Smooth muscle cell (in vitro differentiated cells): ENCODE results near the gene SHISA4. TPM values are rescaled to one million over a fixed set of nuclear protein-coding genes. Genes with fewer than 3 reads are reported as not detected.

Source experiments
- DNase-seq: peaks from one replicate; lab custom pipeline; 2025; ENCODE audit not compliant: unreplicated experiment; lab: John Stamatoyannopoulos, UW
- H2AFZ ChIP-seq: fragments of 200-600 bp; sonication (generic); 2 replicates; pipeline ENCODE4 v1.6.0; 2016; ENCODE audit warnings: antibody characterized with exemption, low read depth, mild to moderate bottlenecking
- H3F3A ChIP-seq: fragments of 200-600 bp; sonication (generic); 2 replicates; pipeline ENCODE4 v1.6.0; 2017; ENCODE audit warnings: antibody characterized with exemption, low read depth
- H3K27ac ChIP-seq: fragments of 200-600 bp; sonication (generic); 2 replicates; pipeline ENCODE4 v1.5.1; 2016; ENCODE audit warnings: low read depth, mild to moderate bottlenecking
- H3K27me3 ChIP-seq: fragments of 200-600 bp; sonication (generic); 2 replicates; pipeline ENCODE4 v1.6.1; 2016; ENCODE audit warnings: low read depth, mild to moderate bottlenecking
- H3K36me3 ChIP-seq: fragments of 200-600 bp; sonication (generic); 2 replicates; pipeline ENCODE4 v1.5.1; 2016; ENCODE audit warnings: low read depth
- H3K4me1 ChIP-seq: fragments of 200-600 bp; sonication (generic); 2 replicates; pipeline ENCODE4 v1.5.1; 2016; ENCODE audit warnings: low read depth
- H3K4me2 ChIP-seq: fragments of 200-600 bp; sonication (generic); 2 replicates; pipeline ENCODE4 v1.6.0; 2016; ENCODE audit warnings: mild to moderate bottlenecking
- H3K4me3 ChIP-seq: fragments of 200-600 bp; sonication (generic); 2 replicates; pipeline ENCODE4 v1.5.1; 2016; ENCODE audit warnings: mild to moderate bottlenecking
- H3K79me2 ChIP-seq: fragments of 200-600 bp; sonication (generic); 2 replicates; pipeline ENCODE4 v1.6.0; 2016; ENCODE audit warnings: low read depth, mild to moderate bottlenecking
- H3K9ac ChIP-seq: fragments of 200-600 bp; sonication (generic); 2 replicates; pipeline ENCODE4 v1.6.0; 2016; ENCODE audit warnings: low read depth
- H3K9me3 ChIP-seq: fragments of 200-600 bp; sonication (generic); replicated peaks from 2 replicates; pipeline ENCODE4 v1.5.1; 2016; ENCODE audit warnings: low read depth
- H4K20me1 ChIP-seq: fragments of 200-600 bp; sonication (generic); 2 replicates; pipeline ENCODE4 v1.6.0; 2016; ENCODE audit warnings: low read depth
- CTCF ChIP-seq: fragments of 200-600 bp; sonication (generic); IDR thresholded peaks from 2 replicates; pipeline ENCODE4 v1.5.1; 2017; ENCODE audit warnings: borderline replicate concordance, mild to moderate bottlenecking, antibody characterized with exemption; ENCODE audit not compliant: insufficient read depth, poor library complexity, severe bottlenecking
- WGBS: methylation state at CpG from one replicate; pipeline ENCODE4 v1.1.7; 2016; ENCODE audit warnings: low lambda C conversion rate; 5-methylcytosine and 5-hydroxymethylcytosine counted together
- polyA plus RNA-seq: library from polyadenylated mRNA; unstranded; fragments of >200 nt; fragmentation: Nextera tagmentation; extraction: Ambion mirVana; gene quantifications from 2 replicates; pipeline ENCODE4 v1.2.1, GENCODE V29; 2016
- total RNA-seq: library from RNA; depleted of rRNA; stranded (reverse); fragments of >200 nt; gene quantifications from 2 replicates; pipeline ENCODE4 v1.2.3, GENCODE V29; 2014

Gene SHISA4
- total and polyA plus RNA-seq, 2 experiments from 2014 or later: 30.1 to 73.5 TPM

GRCh38 chr1:201886103-201886885, 2.4 kb upstream of the SHISA4 start:
- no peak for DNase-seq
- no peak for TF ChIP-seq CTCF
- H4K20me1 ChIP-seq: no peaks in the 10 kb centered on the region
- no peak overlapping the region for H3K4me2 ChIP-seq
- H3K79me2 ChIP-seq: no peaks in the 10 kb centered on the region
- peak overlapping the region; percentile 32 for H3K27ac ChIP-seq
- H3K4me3 ChIP-seq: no peak overlapping the region
- no peak overlapping the region for H2AFZ ChIP-seq
- no peaks in the 10 kb centered on the region for H3K36me3 ChIP-seq
- no peaks in the 10 kb centered on the region for H3F3A ChIP-seq
- no peaks in the 10 kb centered on the region for H3K9me3 ChIP-seq
- no peak overlapping the region for H3K9ac ChIP-seq
- H3K4me1 ChIP-seq: peaks cover 8% of the 10 kb centered on the region
- WGBS: 92% methylated on average over 9 of the region's 9 CpGs
- H3K27me3 ChIP-seq: no peaks in the 10 kb centered on the region

GRCh38 chr1:201887116-201887866, 1.4 kb upstream of the SHISA4 start:
- no peak overlapping the region for H3K27ac ChIP-seq
- no peak for DNase-seq
- H3F3A ChIP-seq: no peaks in the 10 kb centered on the region
- H3K79me2 ChIP-seq: no peaks in the 10 kb centered on the region
- H3K9me3 ChIP-seq: no peaks in the 10 kb centered on the region
- 83% methylated on average over 5 of the region's 5 CpGs for WGBS
- H4K20me1 ChIP-seq: no peaks in the 10 kb centered on the region
- no peak overlapping the region for H3K4me3 ChIP-seq
- H3K36me3 ChIP-seq: no peaks in the 10 kb centered on the region
- H3K27me3 ChIP-seq: no peaks in the 10 kb centered on the region
- no peak overlapping the region for H3K9ac ChIP-seq
- no peak for TF ChIP-seq CTCF
- no peak overlapping the region for H2AFZ ChIP-seq
- no peak overlapping the region for H3K4me2 ChIP-seq
- H3K4me1 ChIP-seq: peaks cover 8% of the 10 kb centered on the region

- H3K9me3 ChIP-seq: no peaks in the 10 kb centered on the region
- H3K4me3 ChIP-seq: peak overlapping the region; percentile 64
- H3F3A ChIP-seq: no peaks in the 10 kb centered on the region
- DNase-seq: no peak
- no peaks in the 10 kb centered on the region for H4K20me1 ChIP-seq
- no peaks in the 10 kb centered on the region for H3K79me2 ChIP-seq
- WGBS: 42% methylated on average over 28 of the region's 33 CpGs
- H3K4me2 ChIP-seq: peak overlapping the region; percentile 98
- TF ChIP-seq CTCF: no peak
- H3K36me3 ChIP-seq: no peaks in the 10 kb centered on the region
- no peaks in the 10 kb centered on the region for H3K27me3 ChIP-seq
- H3K27ac ChIP-seq: no peak overlapping the region
- peak overlapping the region; percentile 56 for H3K9ac ChIP-seq
- H3K4me1 ChIP-seq: peaks cover 8% of the 10 kb centered on the region
- H2AFZ ChIP-seq: peak overlapping the region; percentile 63
These were observed 631 bp downstream of the SHISA4 start for GRCh38 chr1:201889090-201889968.
